Tibial nerve (tissue), 3 donors: Measurements from ENCODE around the gene TMEM271.

Source experiments
- POLR2A ChIP-seq, 2 donors: fragments of 450-650 bp; IDR thresholded peaks; one replicate each; pipeline ENCODE4 v1.6.1; 2017; ENCODE audit warnings: antibody characterized with exemption in 2 of 2, mild to moderate bottlenecking in 2 of 2, moderate library complexity in 2 of 2
- TF ChIP-seq, protein P1 (sequence below), 5 experiments: fragments of 200-600 bp in 3 of 5; fragments of 450-650 bp in 2 of 5; sonication (generic) in 3 of 5; IDR thresholded peaks; one replicate each; pipeline ENCODE4 v1.5.1; 2016 to 2019; ENCODE audit warnings: antibody characterized with exemption in 5 of 5, mild to moderate bottlenecking in 3 of 5, moderate library complexity in 2 of 5

DNA sequence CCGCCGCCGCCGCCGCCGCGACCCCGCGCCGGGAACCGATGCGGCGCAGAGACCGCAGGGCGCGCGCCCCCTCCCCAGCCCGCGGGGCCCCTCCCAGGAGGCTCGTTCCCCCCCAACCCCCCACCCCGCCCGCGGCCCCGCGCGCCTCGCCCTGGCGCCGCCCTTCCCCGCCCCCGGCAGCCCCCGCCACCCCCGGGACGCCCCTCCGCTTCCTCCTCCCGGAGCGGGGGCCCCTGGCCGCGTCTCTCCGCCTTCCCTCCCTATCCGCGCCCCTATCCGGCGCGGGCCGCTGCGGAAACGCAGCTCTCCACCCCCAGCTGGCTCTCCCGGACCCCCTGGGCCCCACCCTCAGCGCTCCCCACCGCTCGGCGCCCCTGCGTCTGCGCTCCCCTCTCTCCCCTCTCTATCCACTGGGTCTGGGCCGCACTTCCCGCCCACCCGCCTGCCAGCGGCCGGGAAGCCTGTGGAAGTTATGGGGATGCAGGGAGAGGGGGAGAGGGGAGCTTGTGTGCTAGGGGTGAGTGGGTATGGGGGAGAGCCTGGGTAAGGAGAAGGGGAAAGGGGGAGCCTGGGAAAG lies at the start of gene TMEM271:
- TF ChIP-seq, protein P1, sequence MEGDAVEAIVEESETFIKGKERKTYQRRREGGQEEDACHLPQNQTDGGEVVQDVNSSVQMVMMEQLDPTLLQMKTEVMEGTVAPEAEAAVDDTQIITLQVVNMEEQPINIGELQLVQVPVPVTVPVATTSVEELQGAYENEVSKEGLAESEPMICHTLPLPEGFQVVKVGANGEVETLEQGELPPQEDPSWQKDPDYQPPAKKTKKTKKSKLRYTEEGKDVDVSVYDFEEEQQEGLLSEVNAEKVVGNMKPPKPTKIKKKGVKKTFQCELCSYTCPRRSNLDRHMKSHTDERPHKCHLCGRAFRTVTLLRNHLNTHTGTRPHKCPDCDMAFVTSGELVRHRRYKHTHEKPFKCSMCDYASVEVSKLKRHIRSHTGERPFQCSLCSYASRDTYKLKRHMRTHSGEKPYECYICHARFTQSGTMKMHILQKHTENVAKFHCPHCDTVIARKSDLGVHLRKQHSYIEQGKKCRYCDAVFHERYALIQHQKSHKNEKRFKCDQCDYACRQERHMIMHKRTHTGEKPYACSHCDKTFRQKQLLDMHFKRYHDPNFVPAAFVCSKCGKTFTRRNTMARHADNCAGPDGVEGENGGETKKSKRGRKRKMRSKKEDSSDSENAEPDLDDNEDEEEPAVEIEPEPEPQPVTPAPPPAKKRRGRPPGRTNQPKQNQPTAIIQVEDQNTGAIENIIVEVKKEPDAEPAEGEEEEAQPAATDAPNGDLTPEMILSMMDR (IDR thresholded peaks at IDR 0.05): no peak
- TF ChIP-seq POLR2A (IDR thresholded peaks at IDR 0.05): no peak
